Brain microvascular endothelial cell (primary cell): ENCODE data around the gene CFAP69.
A peak's percentile ranks its signal among the peaks of the same experiment; 100 is the strongest.

Experiments used
- DNase-seq: peaks from one replicate; pipeline ENCODE4 v3.0.0-alpha.2; 2020
- H3K27ac ChIP-seq: fragments of 250-450 bp; sonication (Bioruptor Pico); 2 replicates; pipeline ENCODE4 v1.5.1; 2020; ENCODE audit warnings: mild to moderate bottlenecking, moderate library complexity
- H3K27me3 ChIP-seq: fragments of 250-450 bp; sonication (Bioruptor Pico); replicated peaks from 2 replicates; pipeline ENCODE4 v1.5.1; 2020; ENCODE audit warnings: mild to moderate bottlenecking
- H3K36me3 ChIP-seq: fragments of 250-450 bp; sonication (Bioruptor Pico); replicated peaks from 2 replicates; pipeline ENCODE4 v1.5.1; 2020; ENCODE audit warnings: mild to moderate bottlenecking
- H3K4me3 ChIP-seq: 2 replicates; pipeline ENCODE4 v1.5.1; 2011; ENCODE audit warnings: low read depth, mild to moderate bottlenecking, control low read depth, low read length, moderate library complexity
- CTCF ChIP-seq: IDR thresholded peaks from 2 replicates; pipeline ENCODE4 v1.5.1; 2011; ENCODE audit warnings: low read depth, mild to moderate bottlenecking, moderate library complexity, low read length, control low read depth, inconsistent platforms; ENCODE audit errors: missing control alignments
- in situ Hi-C: cut with HindIII; loops from 2 replicates; pipeline ENCODE4 v1.10.0; 2017; ENCODE audit warnings: low sequenced_read_pairs, low pct_ligation_motif_present

The CFAP69 gene

GRCh38 chr7:90311175-90311574, 66.2 kb downstream of the CFAP69 start:
- Histone ChIP-seq H3K4me3 (no peak overlapping the region), H3K27ac (no peak overlapping the region), H3K27me3 (no peaks in the 10 kb centered on the region), H3K36me3 (no peaks in the 10 kb centered on the region)
- in situ Hi-C loops = no loop called here
- TF ChIP-seq CTCF = no peak
- DNase-seq = no peak

- Histone ChIP-seq H3K36me3 (no peaks in the 10 kb centered on the region), H3K27ac (no peak overlapping the region), H3K27me3 (no peaks in the 10 kb centered on the region), H3K4me3 (no peak overlapping the region)
- in situ Hi-C loops = no loop called here
- TF ChIP-seq CTCF = peak; percentile 41
- no peak for DNase-seq
These were observed 67.8 kb downstream of the CFAP69 start for GRCh38 chr7:90312745-90313144.

GRCh38 chr7:90313907-90314306, 68.9 kb downstream of the CFAP69 start:
- H3K27me3 ChIP-seq = no peaks in the 10 kb centered on the region
- H3K27ac ChIP-seq = no peak overlapping the region
- no peak for DNase-seq
- no peak overlapping the region for H3K4me3 ChIP-seq
- no peaks in the 10 kb centered on the region for H3K36me3 ChIP-seq
- in situ Hi-C loops = no loop called here
- no peak for TF ChIP-seq CTCF

GRCh38 chr7:90320014-90320413, 75.0 kb downstream of the CFAP69 start:
- in situ Hi-C loops = no loop called here
- DNase-seq = no peak
- H3K27ac ChIP-seq = no peak overlapping the region
- H3K36me3 ChIP-seq = no peaks in the 10 kb centered on the region
- peaks cover 19% of the 10 kb centered on the region for H3K27me3 ChIP-seq
- H3K4me3 ChIP-seq = no peak overlapping the region
- TF ChIP-seq CTCF = no peak

GRCh38 chr7:90320418-90320800, 75.4 kb downstream of the CFAP69 start:
- Histone ChIP-seq H3K4me3 (peak overlapping the region; percentile 53), H3K27me3 (peaks cover 19% of the 10 kb centered on the region), H3K36me3 (no peaks in the 10 kb centered on the region), H3K27ac (no peak overlapping the region)
- in situ Hi-C loops = no loop called here
- no peak for TF ChIP-seq CTCF
- no peak for DNase-seq

GRCh38 chr7:90320801-90321494, 76.0 kb downstream of the CFAP69 start, which contains the start of gene FAM237B:
TSS of gene FAM237B (minus strand) at chr7:90321304. CDS start at chr7:90319748, 1,556 bp downstream.
- no peak for DNase-seq
- in situ Hi-C loops = no loop called here

More at GRCh38 chr7:90320801-90321494, 76.0 kb downstream of the CFAP69 start, which contains the start of gene FAM237B:
- H3K4me3 ChIP-seq = peak within 1 kb of the TSS; percentile 53
- no peak for TF ChIP-seq CTCF
- no peak within 1 kb of the TSS for H3K27ac ChIP-seq
- H3K27me3 ChIP-seq = peaks cover 19% of the 10 kb centered on the region
- no peaks in the 10 kb centered on the region for H3K36me3 ChIP-seq
